ENCODE data around the gene STAB2.

The STAB2 gene

DNA sequence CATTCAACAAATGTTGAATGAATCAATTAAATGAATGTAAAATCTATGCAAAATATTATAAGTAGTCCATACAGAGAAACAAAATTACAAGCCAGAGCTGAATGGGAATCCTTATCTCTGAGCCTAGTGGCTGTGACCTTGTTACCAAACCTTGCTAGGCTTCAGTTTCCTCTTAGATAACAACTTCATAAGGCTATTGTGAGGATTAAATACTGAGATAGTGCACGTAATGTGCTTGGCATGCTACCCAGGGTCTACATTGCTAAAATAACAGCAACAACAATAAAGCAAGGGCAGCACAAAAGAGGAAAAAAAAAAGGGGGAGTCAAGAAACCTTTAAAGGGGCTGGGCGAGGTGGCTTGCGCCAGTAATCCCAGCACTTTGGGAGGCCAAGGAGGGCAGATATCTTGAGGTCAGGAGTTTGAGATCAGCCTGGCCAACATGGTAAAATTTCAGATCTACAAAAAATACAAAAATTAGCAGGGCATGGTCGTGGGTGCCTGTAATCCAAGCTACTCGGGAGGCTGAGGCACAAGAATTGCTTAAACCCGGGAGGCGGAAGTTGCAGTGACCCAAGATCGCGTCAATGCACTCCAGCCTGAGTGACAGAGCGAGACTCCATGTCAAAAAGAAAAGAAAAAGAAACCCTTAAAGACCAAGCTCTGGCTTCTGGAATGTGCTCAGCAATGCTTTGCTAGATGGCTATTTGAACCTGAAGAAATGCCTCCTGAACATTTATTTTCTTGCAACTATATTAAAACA, 14.1 kb downstream of the STAB2 start:
- peaks cover 10% of the 10 kb centered on the region for H3K27me3 Mint-ChIP-seq
- no peak overlapping the region for H3K27ac Mint-ChIP-seq
- H3K9me3 Mint-ChIP-seq: peaks cover 3% of the 10 kb centered on the region
- no peaks in the 10 kb centered on the region for H3K36me3 Mint-ChIP-seq
- no peaks in the 10 kb centered on the region for H3K4me1 Mint-ChIP-seq
- H3K4me3 Mint-ChIP-seq: no peak overlapping the region
- no peak for ATAC-seq (ENCODE audit: low read depth)
- no peak for DNase-seq (ENCODE audit: low spot score in 2 of 2)

DNA sequence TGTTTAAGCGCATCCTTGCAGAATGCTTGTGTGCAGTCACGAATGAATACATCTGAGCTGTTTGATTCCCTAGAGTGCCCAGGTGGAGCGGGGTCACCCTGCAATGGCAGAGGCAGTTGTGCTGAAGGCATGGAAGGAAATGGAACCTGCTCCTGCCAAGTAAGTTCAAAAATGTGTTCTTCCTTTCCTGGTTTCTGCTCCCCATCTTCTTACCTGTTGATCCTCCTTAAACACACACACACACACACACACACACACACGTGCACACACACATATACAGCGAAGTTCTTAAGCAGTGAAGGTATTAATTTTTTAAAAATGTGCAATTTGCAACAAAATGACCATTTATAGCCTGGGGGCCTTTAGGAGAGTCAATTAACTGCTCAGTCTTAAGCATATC, 33.3 kb downstream of the STAB2 start:
- Mint-ChIP-seq H3K4me3 (no peak overlapping the region), H3K27me3 (peaks cover 15% of the 10 kb centered on the region), H3K36me3 (no peaks in the 10 kb centered on the region), H3K4me1 (no peaks in the 10 kb centered on the region), H3K27ac (no peak overlapping the region), H3K9me3 (no peaks in the 10 kb centered on the region)
- DNase-seq (ENCODE audit: low spot score in 2 of 2) (no peak), ATAC-seq (ENCODE audit: low read depth) (no peak)

DNA sequence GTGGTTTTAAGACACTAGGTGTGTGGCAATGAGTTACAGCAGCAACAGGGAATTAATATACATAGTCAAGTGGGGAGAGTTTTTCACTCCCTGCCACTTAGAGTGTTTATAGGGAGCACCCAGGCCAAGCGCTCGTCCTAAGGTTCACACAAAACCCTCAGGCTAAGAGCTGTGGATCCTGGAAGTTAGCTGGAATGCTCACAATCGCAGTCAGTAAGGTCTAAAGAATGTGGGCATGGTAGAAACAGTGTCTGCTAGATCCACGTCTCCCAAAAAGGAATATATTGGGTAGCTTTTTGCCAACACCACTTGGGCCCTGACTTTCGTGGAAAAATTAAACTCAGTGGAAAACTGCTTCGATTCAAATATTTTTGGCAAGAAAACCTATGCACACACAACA, 36.6 kb downstream of the STAB2 start:
- no peaks in the 10 kb centered on the region for H3K4me1 Mint-ChIP-seq
- DNase-seq (ENCODE audit: low spot score in 2 of 2) (no peak), ATAC-seq (ENCODE audit: low read depth) (no peak)
- peaks cover 10% of the 10 kb centered on the region for H3K27me3 Mint-ChIP-seq
- no peaks in the 10 kb centered on the region for H3K9me3 Mint-ChIP-seq
- H3K27ac Mint-ChIP-seq: no peak overlapping the region
- no peak overlapping the region for H3K4me3 Mint-ChIP-seq
- H3K36me3 Mint-ChIP-seq: no peaks in the 10 kb centered on the region

DNA sequence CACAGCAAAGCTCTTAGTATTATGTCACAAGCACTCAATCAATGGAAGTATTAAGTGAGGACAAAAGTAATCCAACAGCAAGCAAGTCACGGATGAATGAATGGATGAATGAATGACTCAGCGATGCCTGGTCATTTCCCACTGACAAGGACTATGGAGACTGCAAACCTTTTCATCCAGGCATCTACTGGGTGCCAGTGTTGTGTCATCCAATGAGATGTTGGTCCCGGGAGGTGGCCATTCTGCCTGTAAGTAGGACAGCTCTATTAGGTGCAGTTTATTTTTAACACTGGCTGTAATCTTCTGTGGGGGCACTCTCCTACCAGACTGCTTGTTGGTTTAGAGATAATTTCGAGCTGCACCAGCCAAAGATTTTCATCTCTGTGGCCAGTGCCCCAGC, 39.4 kb downstream of the STAB2 start:
- no peak for DNase-seq (ENCODE audit: low spot score in 2 of 2)
- Mint-ChIP-seq H3K36me3 (no peaks in the 10 kb centered on the region), H3K4me1 (no peaks in the 10 kb centered on the region), H3K27me3 (peaks cover 7% of the 10 kb centered on the region), H3K9me3 (peaks cover 5% of the 10 kb centered on the region), H3K27ac (no peak overlapping the region), H3K4me3 (no peak overlapping the region)
- no peak for ATAC-seq (ENCODE audit: low read depth)

DNA sequence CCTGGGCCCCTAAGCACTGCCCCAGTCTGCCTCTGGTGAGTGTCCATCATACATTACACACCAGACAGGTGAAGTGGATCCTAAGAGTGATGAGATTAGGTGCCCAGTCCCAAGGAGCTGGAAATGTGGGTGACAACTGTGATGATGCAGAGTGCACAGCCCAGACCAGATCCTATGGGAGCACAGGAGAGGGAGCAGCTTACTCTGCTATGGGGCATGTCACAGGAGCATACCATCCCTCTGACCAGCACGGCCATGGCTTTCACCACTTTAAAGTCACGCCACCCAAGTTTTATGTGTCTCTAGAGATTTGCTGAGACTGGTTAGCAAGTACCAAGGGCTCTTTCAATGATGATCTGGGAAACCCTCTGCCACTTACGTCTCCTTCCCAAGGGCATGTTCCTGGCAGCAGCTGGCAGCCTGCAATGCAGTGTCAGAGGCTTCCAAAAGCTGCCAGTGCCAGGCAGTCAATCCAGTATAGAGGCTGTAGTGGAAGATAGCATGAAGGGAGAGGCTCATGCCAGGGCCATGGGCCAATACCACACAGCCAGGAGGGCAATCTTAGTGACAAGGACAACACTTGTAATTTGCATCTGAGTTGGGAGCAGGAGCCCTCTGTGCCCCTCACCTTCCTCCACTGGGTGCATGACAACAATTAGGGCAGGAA, 40.2 kb downstream of the STAB2 start:
- Mint-ChIP-seq H3K4me1 (no peaks in the 10 kb centered on the region), H3K27ac (no peak overlapping the region), H3K36me3 (no peaks in the 10 kb centered on the region), H3K4me3 (no peak overlapping the region), H3K9me3 (peaks cover 11% of the 10 kb centered on the region), H3K27me3 (peaks cover 7% of the 10 kb centered on the region)
- no peak for DNase-seq (ENCODE audit: low spot score in 2 of 2)
- ATAC-seq (ENCODE audit: low read depth): no peak

DNA sequence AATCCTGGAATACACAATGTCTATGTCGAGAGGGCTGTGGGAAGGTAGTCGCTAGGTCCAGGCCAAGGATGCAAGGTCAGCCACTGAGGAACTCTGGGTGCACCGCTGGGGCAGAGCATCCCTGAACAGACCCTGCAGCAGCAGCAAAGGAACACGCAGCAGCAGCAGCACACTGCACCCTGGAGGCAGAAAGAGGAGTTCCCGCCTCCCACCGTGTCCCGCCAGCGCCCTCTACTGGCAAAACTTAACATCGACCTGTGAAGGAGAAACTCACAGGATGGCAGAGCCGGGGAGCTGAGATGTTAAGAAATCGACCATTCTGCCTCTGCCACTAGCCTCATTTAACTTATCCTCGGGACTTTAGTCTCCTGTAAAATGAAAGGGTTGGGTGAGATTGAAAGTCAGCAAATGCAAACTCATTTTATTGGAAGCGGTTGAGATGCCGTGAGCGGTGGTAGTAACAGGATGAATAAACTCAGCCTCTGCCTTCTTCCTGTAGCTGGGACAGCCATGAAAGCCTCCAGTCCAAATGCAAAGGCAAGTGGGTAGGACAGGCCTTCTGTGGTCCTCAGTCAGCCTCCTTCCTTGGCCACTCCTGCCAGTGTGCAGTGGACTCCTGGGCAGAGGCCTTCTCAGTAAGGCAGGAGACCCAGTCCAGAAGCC, 45.6 kb downstream of the STAB2 start:
- Mint-ChIP-seq H3K4me3 (no peak overlapping the region), H3K36me3 (no peaks in the 10 kb centered on the region), H3K27ac (no peak overlapping the region), H3K4me1 (no peaks in the 10 kb centered on the region), H3K27me3 (peaks cover 9% of the 10 kb centered on the region), H3K9me3 (peaks cover 11% of the 10 kb centered on the region)
- DNase-seq (ENCODE audit: low spot score in 2 of 2) (peak in 1 of 2 donors; percentile 14), ATAC-seq (ENCODE audit: low read depth) (no peak)

DNA sequence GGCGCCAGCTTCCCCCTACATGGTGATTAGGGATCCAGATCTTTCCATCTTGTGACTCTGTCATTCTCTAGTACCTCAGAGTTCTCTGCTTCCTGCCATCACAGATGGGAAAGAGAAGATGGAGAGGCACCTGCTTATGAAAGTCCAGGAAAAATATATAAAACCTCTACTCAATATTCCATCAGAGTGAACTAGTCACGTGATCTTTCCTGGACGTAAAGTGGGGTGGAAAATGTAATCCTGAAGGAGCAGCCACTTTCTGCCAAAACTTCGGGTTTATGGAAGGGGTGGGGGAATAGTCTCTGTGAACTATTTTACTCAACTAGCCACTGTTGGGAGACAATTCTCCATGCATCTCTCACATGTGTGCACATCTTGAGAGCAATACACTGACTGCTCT, 47.7 kb downstream of the STAB2 start:
- Mint-ChIP-seq H3K27me3 (peaks cover 9% of the 10 kb centered on the region), H3K36me3 (no peaks in the 10 kb centered on the region), H3K4me3 (no peak overlapping the region), H3K27ac (no peak overlapping the region), H3K9me3 (peaks cover 13% of the 10 kb centered on the region), H3K4me1 (no peaks in the 10 kb centered on the region)
- ATAC-seq (ENCODE audit: low read depth): no peak
- no peak for DNase-seq (ENCODE audit: low spot score in 2 of 2)

DNA sequence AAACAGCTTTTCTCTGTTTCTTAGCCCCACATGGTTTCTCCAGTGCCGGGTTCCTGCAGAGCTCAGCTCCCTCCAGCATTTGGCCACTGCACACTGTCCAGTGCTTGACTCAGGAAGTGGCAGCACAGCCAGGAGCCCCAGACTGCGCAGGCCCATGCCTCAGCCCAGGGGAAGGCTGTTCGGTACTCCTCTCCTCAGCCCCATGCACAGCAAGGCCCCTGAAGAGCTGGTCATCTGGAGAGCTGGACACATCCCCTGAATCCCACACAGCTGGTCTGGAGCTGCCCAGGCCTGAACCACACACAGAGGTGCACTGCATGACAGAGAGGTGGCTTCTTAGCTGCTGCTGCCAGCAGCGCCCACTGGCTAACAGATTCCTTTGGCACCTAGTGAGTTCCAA, 48.3 kb downstream of the STAB2 start:
- ATAC-seq (ENCODE audit: low read depth) (no peak), DNase-seq (ENCODE audit: low spot score in 2 of 2) (no peak)
- Mint-ChIP-seq H3K4me1 (no peaks in the 10 kb centered on the region), H3K36me3 (no peaks in the 10 kb centered on the region), H3K4me3 (no peak overlapping the region), H3K27ac (no peak overlapping the region), H3K9me3 (peaks cover 10% of the 10 kb centered on the region), H3K27me3 (peaks cover 7% of the 10 kb centered on the region)

DNA sequence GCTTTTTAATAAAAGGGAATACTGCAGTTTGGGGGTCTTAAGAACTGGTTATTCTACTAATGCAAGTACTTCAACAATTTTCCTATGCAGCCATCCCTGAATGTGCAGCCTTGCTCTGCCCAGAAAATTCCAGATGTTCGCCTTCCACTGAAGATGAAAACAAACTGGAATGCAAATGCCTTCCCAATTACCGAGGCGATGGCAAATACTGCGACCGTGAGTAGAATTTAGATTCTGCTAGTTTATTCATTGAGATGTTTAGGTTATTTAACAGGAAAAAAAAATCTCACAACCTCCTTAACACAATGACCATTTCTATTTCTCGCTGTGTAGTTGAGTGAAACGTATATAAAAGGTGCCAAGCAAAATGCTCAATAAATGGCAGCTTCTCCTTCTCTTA, 49.9 kb downstream of the STAB2 start:
- H3K27ac Mint-ChIP-seq: no peak overlapping the region
- DNase-seq (ENCODE audit: low spot score in 2 of 2) (no peak), ATAC-seq (ENCODE audit: low read depth) (no peak)
- H3K36me3 Mint-ChIP-seq: no peaks in the 10 kb centered on the region
- no peak overlapping the region for H3K4me3 Mint-ChIP-seq
- no peaks in the 10 kb centered on the region for H3K4me1 Mint-ChIP-seq
- H3K27me3 Mint-ChIP-seq: peaks cover 8% of the 10 kb centered on the region
- peaks cover 5% of the 10 kb centered on the region for H3K9me3 Mint-ChIP-seq

DNA sequence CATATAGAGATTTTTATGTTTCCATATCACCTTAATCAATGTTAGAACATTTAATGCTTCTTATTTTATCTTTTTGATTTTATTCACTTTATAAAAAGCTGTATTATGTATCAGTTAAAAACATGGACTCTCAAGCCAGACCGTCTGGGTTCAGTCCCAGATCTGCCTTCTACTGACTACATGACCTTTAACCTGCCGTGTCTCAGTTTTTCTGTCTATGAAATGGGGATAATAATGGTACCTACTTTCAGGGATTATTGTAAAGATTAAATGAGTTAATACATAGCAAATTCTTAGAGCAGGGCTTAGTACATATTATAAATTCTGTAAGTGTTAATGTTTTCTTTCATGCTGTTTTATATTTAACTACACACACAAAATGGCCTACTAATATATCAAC, 50.4 kb downstream of the STAB2 start:
- DNase-seq (ENCODE audit: low spot score in 2 of 2) (no peak), ATAC-seq (ENCODE audit: low read depth) (no peak)
- no peak overlapping the region for H3K27ac Mint-ChIP-seq
- H3K4me1 Mint-ChIP-seq: no peaks in the 10 kb centered on the region
- H3K4me3 Mint-ChIP-seq: no peak overlapping the region
- H3K36me3 Mint-ChIP-seq: no peaks in the 10 kb centered on the region
- peaks cover 3% of the 10 kb centered on the region for H3K9me3 Mint-ChIP-seq
- H3K27me3 Mint-ChIP-seq: peaks cover 8% of the 10 kb centered on the region

DNA sequence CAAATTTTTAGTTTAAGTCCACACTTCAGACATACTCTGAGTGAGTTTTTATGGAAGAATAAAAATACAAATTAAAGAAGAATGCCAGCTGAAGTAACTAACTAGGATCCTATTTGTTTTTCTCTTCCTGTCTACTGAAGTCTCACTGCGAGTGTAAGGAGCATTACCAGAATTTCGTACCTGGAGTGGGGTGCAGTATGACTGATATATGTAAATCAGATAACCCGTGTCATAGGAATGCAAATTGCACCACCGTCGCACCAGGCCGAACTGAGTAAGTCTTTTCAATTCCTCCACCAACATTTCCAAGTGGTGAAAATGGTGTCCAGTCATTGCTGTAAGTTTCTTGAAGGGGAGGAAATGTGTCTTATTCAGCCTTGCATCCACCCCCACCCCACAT, 52.9 kb downstream of the STAB2 start:
- ATAC-seq (ENCODE audit: low read depth) (no peak), DNase-seq (ENCODE audit: low spot score in 2 of 2) (no peak)
- no peaks in the 10 kb centered on the region for H3K4me1 Mint-ChIP-seq
- H3K4me3 Mint-ChIP-seq: no peak overlapping the region
- peaks cover 10% of the 10 kb centered on the region for H3K27me3 Mint-ChIP-seq
- no peaks in the 10 kb centered on the region for H3K36me3 Mint-ChIP-seq
- no peak overlapping the region for H3K27ac Mint-ChIP-seq
- peaks cover 3% of the 10 kb centered on the region for H3K9me3 Mint-ChIP-seq

DNA sequence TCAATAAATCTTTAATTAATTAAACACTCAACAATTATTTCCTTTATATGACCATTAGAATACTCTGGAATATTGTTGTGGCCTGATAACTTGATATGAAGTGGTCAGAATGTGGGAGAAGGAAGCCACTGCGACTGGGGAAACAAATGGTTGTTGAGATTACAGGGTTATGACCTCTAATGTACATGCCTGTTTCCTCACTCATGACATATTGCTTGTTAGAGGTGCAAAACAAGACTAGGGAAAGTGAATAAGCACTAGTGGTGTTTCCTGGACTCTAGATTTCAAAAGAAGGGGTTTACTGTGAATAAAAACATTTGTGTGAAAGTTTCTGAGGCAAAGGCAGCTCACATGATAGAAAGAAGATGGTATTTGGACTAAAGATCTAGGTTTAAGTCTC, 53.3 kb downstream of the STAB2 start:
- Mint-ChIP-seq H3K27me3 (peaks cover 10% of the 10 kb centered on the region), H3K9me3 (peaks cover 3% of the 10 kb centered on the region), H3K4me3 (no peak overlapping the region), H3K36me3 (no peaks in the 10 kb centered on the region), H3K4me1 (no peaks in the 10 kb centered on the region), H3K27ac (no peak overlapping the region)
- ATAC-seq (ENCODE audit: low read depth) (no peak), DNase-seq (ENCODE audit: low spot score in 2 of 2) (no peak)

DNA sequence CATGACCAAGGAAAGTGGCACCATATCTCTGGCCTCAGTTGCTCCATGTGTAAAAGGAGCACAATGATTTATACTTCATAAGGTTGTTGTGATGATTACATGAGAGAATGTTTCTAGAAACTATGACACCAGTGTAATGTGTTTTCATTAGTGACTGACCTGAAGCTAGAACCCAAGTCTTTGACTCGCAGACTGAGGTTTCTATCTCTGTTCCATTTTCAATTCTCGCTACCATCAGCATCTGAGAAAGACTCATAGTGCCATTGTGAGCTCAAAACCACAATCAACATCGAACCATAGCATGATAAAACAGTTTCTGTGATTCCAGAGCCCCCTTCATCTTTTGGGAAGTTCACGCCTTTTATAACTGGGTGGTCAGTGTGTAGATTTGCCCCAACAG, 53.8 kb downstream of the STAB2 start:
- no peaks in the 10 kb centered on the region for H3K4me1 Mint-ChIP-seq
- no peak overlapping the region for H3K4me3 Mint-ChIP-seq
- no peaks in the 10 kb centered on the region for H3K36me3 Mint-ChIP-seq
- peaks cover 8% of the 10 kb centered on the region for H3K27me3 Mint-ChIP-seq
- H3K27ac Mint-ChIP-seq: no peak overlapping the region
- peaks cover 3% of the 10 kb centered on the region for H3K9me3 Mint-ChIP-seq
- DNase-seq (ENCODE audit: low spot score in 2 of 2) (no peak), ATAC-seq (ENCODE audit: low read depth) (no peak)

DNA sequence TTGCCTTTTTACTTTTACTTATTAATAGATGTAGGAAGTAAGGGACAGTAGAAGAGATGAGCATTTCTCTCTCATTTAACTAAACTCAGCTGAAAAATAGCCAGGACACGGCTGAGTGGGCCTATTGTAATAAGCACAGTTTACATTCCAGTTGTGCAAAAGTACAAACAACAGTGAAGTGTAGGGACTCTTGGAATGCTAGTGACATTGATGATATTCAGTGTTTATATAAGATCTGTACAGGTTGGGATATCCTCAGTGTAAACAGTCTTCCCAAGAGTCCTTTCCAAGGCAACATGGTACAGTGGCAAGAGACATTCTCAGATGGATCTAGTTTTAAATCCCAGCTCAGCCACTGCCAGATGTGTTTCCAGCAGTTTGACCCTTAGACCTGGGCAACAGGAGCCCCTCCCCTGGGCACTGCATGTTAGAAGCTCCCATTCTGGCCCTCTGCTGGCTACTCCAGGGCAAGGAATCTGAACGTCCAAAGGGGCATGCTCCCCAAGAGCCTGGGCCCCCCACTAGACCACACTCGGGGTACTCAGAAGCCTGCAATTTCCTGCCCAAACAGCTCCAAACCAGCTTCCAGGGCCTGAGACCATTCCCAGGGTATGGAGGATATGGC, 55.3 kb downstream of the STAB2 start:
- Mint-ChIP-seq H3K27ac (no peak overlapping the region), H3K4me3 (no peak overlapping the region), H3K36me3 (no peaks in the 10 kb centered on the region), H3K9me3 (peaks cover 3% of the 10 kb centered on the region), H3K27me3 (peaks cover 13% of the 10 kb centered on the region), H3K4me1 (no peaks in the 10 kb centered on the region)
- DNase-seq (ENCODE audit: low spot score in 2 of 2) (no peak), ATAC-seq (ENCODE audit: low read depth) (no peak)

Measured in memory B cell (primary cell).